Osteoblast (primary cell): ENCODE measurements around the gene SDCBP2. TPM values are rescaled to one million over a fixed set of nuclear protein-coding genes. Genes with fewer than 3 reads are reported as not detected.
A peak's percentile ranks its signal among the peaks of the same experiment; 100 is the strongest.

Experiments
- DNase-seq: peaks from one replicate; pipeline ENCODE4 v3.0.0; 2011; ENCODE audit warnings: low spot score, mixed read lengths; ENCODE audit not compliant: insufficient read length; ENCODE audit errors: missing footprints
- H2AFZ ChIP-seq: 2 replicates; pipeline ENCODE4 v1.6.0; 2011; ENCODE audit warnings: mild to moderate bottlenecking, low read length
- H3K27ac ChIP-seq: 2 replicates; pipeline ENCODE4 v1.5.1; 2011; ENCODE audit warnings: mild to moderate bottlenecking, low read depth, low read length, moderate library complexity
- H3K27me3 ChIP-seq: 2 replicates; pipeline ENCODE4 v1.6.0; 2012; ENCODE audit warnings: mild to moderate bottlenecking, control low read depth, inconsistent platforms, low read length, moderate library complexity; ENCODE audit not compliant: insufficient read depth
- H3K36me3 ChIP-seq: 2 replicates; pipeline ENCODE4 v1.5.1; 2011; ENCODE audit warnings: mild to moderate bottlenecking, low read length, control low read depth, moderate library complexity; ENCODE audit not compliant: insufficient read depth
- H3K4me1 ChIP-seq: 2 replicates; pipeline ENCODE4 v1.5.1; 2011; ENCODE audit warnings: mild to moderate bottlenecking, low read length, control low read depth, moderate library complexity; ENCODE audit not compliant: insufficient read depth
- H3K4me2 ChIP-seq: 2 replicates; pipeline ENCODE4 v1.6.0; 2011; ENCODE audit warnings: mild to moderate bottlenecking, low read length; ENCODE audit not compliant: insufficient read depth
- H3K4me3 ChIP-seq: fragments of 200-600 bp; sonication (generic); 3 replicates; pipeline ENCODE4 v1.5.1; 2012; ENCODE audit warnings: mild to moderate bottlenecking, low read length, inconsistent platforms; ENCODE audit not compliant: insufficient read depth
- H3K79me2 ChIP-seq: 2 replicates; pipeline ENCODE4 v1.6.0; 2012; ENCODE audit warnings: mild to moderate bottlenecking, low read length, control low read depth, inconsistent platforms; ENCODE audit not compliant: insufficient read depth
- H3K9me3 ChIP-seq: 2 replicates; pipeline ENCODE4 v1.5.1; 2011; ENCODE audit warnings: low read depth, low read length, control low read depth
- H4K20me1 ChIP-seq: 2 replicates; pipeline ENCODE4 v1.6.0; 2012; ENCODE audit warnings: mild to moderate bottlenecking, low read length, control low read depth; ENCODE audit not compliant: insufficient read depth
- CTCF ChIP-seq: IDR thresholded peaks from 2 replicates; pipeline ENCODE4 v1.5.1; 2011; ENCODE audit warnings: mild to moderate bottlenecking, low read depth, low read length, moderate library complexity; ENCODE audit errors: extremely low read depth
- total RNA-seq: library from RNA; depleted of rRNA; stranded (reverse); fragments of >200 nt; gene quantifications from 2 replicates; pipeline ENCODE4 v1.2.3, GENCODE V29; 2012

The SDCBP2 gene
- total RNA-seq, 1 donor, result 2.2 TPM

GRCh38 chr20:1323256-1323655 lies 5.7 kb downstream of the SDCBP2 start:
- Histone ChIP-seq H3K4me1 (peaks cover 57% of the 10 kb centered on the region), H2AFZ (peak overlapping the region; percentile 85), H3K9me3 (no peaks in the 10 kb centered on the region), H3K27ac (peak overlapping the region; percentile 100), H4K20me1 (peaks cover 13% of the 10 kb centered on the region), H3K79me2 (peaks cover 19% of the 10 kb centered on the region), H3K4me3 (peak overlapping the region; percentile 39), H3K36me3 (no peaks in the 10 kb centered on the region), H3K27me3 (no peaks in the 10 kb centered on the region), H3K4me2 (peak overlapping the region; percentile 65)
- DNase-seq, result peak; percentile 85
- TF ChIP-seq CTCF, result no peak

GRCh38 chr20:1322511-1323245 lies 6.3 kb downstream of the SDCBP2 start:
- Histone ChIP-seq H3K36me3 (no peaks in the 10 kb centered on the region), H3K4me2 (peak overlapping the region; percentile 65), H3K4me3 (peak overlapping the region; percentile 39), H2AFZ (peak overlapping the region; percentile 85), H3K79me2 (peaks cover 13% of the 10 kb centered on the region), H3K4me1 (peaks cover 54% of the 10 kb centered on the region), H4K20me1 (peaks cover 8% of the 10 kb centered on the region), H3K27me3 (no peaks in the 10 kb centered on the region), H3K9me3 (no peaks in the 10 kb centered on the region), H3K27ac (peak overlapping the region; percentile 100)
- no peak for TF ChIP-seq CTCF
- peak; percentile 96 for DNase-seq

- no peak for TF ChIP-seq CTCF
These were observed 7.3 kb downstream of the SDCBP2 start for GRCh38 chr20:1321654-1321939.

GRCh38 chr20:1320902-1321653 lies 7.9 kb downstream of the SDCBP2 start:
- H3K27ac ChIP-seq, result no peak overlapping the region
- no peak overlapping the region for H2AFZ ChIP-seq
- peaks cover 39% of the 10 kb centered on the region for H3K4me1 ChIP-seq
- H4K20me1 ChIP-seq, result no peaks in the 10 kb centered on the region
- H3K27me3 ChIP-seq, result no peaks in the 10 kb centered on the region
- no peak for TF ChIP-seq CTCF
- no peaks in the 10 kb centered on the region for H3K9me3 ChIP-seq
- H3K36me3 ChIP-seq, result no peaks in the 10 kb centered on the region
- H3K4me2 ChIP-seq, result no peak overlapping the region
- H3K79me2 ChIP-seq, result peaks cover 2% of the 10 kb centered on the region
- H3K4me3 ChIP-seq, result no peak overlapping the region
- DNase-seq, result peak; percentile 37

More at GRCh38 chr20:1321654-1321939, 7.3 kb downstream of the SDCBP2 start:
- no peak overlapping the region for H3K4me3 ChIP-seq
- H3K36me3 ChIP-seq, result no peaks in the 10 kb centered on the region
- peaks cover 7% of the 10 kb centered on the region for H3K79me2 ChIP-seq
- peaks cover 4% of the 10 kb centered on the region for H4K20me1 ChIP-seq
- no peaks in the 10 kb centered on the region for H3K9me3 ChIP-seq
- peaks cover 44% of the 10 kb centered on the region for H3K4me1 ChIP-seq
- H2AFZ ChIP-seq, result no peak overlapping the region
- no peaks in the 10 kb centered on the region for H3K27me3 ChIP-seq
- H3K4me2 ChIP-seq, result no peak overlapping the region
- DNase-seq, result peak; percentile 17
- H3K27ac ChIP-seq, result no peak overlapping the region
